GM12873 (cell line): ENCODE data around the gene STX11.

Experiments used
- CTCF ChIP-seq: IDR thresholded peaks from 2 replicates; pipeline ENCODE4 v1.5.1; 2012; ENCODE audit warnings: low read depth, mild to moderate bottlenecking, moderate library complexity, low read length, control low read depth; ENCODE audit not compliant: insufficient read depth; ENCODE audit errors: missing control alignments

STX11 gene

DNA sequence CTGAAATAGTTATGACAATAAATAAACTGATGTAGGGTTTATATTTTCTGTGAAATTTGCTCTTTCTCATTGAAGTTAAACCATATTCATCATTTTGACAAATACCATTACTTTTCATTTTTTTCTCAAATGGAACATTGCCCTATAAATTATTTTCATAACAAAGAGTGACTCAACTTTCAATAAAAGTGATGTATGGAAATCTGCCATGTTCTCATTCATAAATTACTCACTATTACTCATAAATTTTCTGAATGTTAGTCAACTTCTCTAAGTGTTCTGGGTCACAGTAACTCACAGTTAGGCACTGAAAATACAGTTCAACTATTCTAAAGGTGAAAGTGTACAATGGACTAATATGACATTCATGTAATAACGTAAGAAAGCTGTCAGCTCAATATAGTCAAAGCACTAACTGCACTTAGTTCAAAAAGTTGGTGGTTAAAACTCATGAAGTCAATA lies 19.0 kb upstream of the STX11 start:
- TF ChIP-seq CTCF: no peak

DNA sequence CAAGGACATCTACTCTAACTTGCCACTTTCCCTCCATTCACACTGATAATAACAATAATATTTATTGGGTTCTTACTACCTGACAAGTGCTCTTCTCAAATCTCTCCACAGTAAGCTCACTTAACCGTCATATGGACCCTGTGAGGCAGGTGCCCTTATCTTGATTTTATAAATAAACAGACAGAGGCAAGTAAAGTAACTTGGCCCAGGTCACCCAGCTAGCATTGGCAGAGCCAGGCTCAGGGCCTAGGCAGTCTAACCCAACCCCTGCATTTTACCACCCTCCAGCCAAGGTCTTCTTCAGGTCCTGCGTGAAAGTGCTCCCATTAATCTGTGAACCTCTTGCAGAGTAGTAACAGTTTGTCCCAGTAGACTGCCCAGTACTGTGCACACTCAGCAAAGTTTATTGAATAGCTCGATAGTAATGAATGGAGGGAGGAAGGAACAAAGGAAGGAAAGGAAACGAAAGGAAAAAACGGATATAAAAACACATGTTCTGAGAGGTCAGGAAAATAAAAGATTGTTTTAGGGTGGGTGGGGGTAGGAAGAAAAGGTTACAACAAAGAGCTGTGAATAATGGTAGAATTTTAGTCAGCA lies 17.0 kb upstream of the STX11 start:
- TF ChIP-seq CTCF: no peak

DNA sequence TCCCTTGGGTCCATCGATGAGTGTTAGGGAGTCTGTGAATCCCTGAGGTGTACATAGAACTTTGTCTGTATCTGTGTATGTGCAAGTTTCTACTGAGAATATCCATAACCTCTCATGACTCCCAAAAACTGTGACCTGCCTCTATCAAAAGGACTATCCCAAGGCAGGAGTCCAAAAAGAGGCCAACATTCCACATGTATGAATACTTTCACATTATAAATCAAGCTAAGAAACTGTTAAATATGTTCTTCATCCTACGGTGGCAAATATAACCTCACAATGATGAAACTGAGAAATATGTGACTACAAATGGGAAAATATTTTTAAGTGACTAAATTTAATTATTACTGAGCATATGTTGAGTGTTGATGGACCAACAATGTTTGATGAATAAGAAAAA lies 16.1 kb upstream of the STX11 start:
- TF ChIP-seq CTCF: no peak

- no peak for TF ChIP-seq CTCF
Measured at GRCh38 chr6:144134737-144135136, 15.6 kb upstream of the STX11 start.

GRCh38 chr6:144138542-144138941 lies 11.8 kb upstream of the STX11 start:
- TF ChIP-seq CTCF: no peak

- TF ChIP-seq CTCF: no peak
Measured at GRCh38 chr6:144139817-144140216, 10.5 kb upstream of the STX11 start.

DNA sequence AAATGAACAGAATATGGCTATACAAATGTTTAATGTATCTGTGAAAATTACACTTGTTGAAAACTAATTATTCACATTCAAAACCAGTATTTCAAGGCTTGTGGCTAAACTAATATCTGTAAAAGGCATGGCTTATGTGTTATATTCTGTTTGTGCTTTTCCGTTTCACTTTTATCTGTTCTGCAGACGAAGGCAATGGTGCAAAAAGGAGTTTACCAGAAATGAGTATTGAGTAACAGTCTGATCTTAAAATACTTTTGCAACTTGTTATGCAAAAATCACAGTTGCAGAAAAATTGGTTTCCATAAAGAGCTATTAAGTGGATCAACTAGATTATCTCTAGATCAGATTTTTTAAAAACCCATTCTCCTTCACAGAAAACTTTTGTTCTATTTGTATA lies 9.4 kb upstream of the STX11 start:
- no peak for TF ChIP-seq CTCF
